ENCODE measurements around the gene IL15.
"Not testable (repeated sequence)": the region's sequence is repeated elsewhere in the genome, so short reads cannot be mapped to it uniquely, and the experiment has no call there.

The IL15 gene

GRCh38 chr4:141705048-141705746, 68.8 kb downstream of the IL15 start:
- no peaks in the 10 kb centered on the region for H3K27me3 Mint-ChIP-seq
- H3K36me3 Mint-ChIP-seq, result no peaks in the 10 kb centered on the region
- no peak overlapping the region for H3K27ac Mint-ChIP-seq
- no peaks in the 10 kb centered on the region for H3K4me1 Mint-ChIP-seq (ENCODE audit: low read depth)
- H3K4me3 Mint-ChIP-seq, result no peak overlapping the region
- peaks cover 12% of the 10 kb centered on the region for H3K9me3 Mint-ChIP-seq (ENCODE audit: low read depth)

GRCh38 chr4:141705747-141706377, 69.5 kb downstream of the IL15 start:
- Mint-ChIP-seq H3K27ac (no peak overlapping the region), H3K9me3 (ENCODE audit: low read depth) (peaks cover 12% of the 10 kb centered on the region), H3K4me3 (no peak overlapping the region), H3K27me3 (no peaks in the 10 kb centered on the region), H3K4me1 (ENCODE audit: low read depth) (no peaks in the 10 kb centered on the region), H3K36me3 (no peaks in the 10 kb centered on the region)

- H3K27ac Mint-ChIP-seq, result no peak overlapping the region
- peaks cover 12% of the 10 kb centered on the region for H3K9me3 Mint-ChIP-seq (ENCODE audit: low read depth)
- H3K4me3 Mint-ChIP-seq, result no peak overlapping the region
- H3K36me3 Mint-ChIP-seq, result no peaks in the 10 kb centered on the region
- H3K27me3 Mint-ChIP-seq, result no peaks in the 10 kb centered on the region
- H3K4me1 Mint-ChIP-seq (ENCODE audit: low read depth), result no peaks in the 10 kb centered on the region
Measured at GRCh38 chr4:141706445-141706844, 70.1 kb downstream of the IL15 start.

GRCh38 chr4:141711211-141711610, 74.8 kb downstream of the IL15 start:
- Mint-ChIP-seq H3K4me1 (ENCODE audit: low read depth) (no peaks in the 10 kb centered on the region), H3K9me3 (ENCODE audit: low read depth) (peaks cover 12% of the 10 kb centered on the region), H3K4me3 (no peak overlapping the region), H3K36me3 (no peaks in the 10 kb centered on the region), H3K27me3 (peaks cover 2% of the 10 kb centered on the region), H3K27ac (no peak overlapping the region)

GRCh38 chr4:141713185-141713584, 76.8 kb downstream of the IL15 start:
- H3K27me3 Mint-ChIP-seq, result peaks cover 2% of the 10 kb centered on the region
- H3K27ac Mint-ChIP-seq, result no peak overlapping the region
- H3K4me1 Mint-ChIP-seq (ENCODE audit: low read depth), result no peaks in the 10 kb centered on the region
- H3K36me3 Mint-ChIP-seq, result peaks cover 2% of the 10 kb centered on the region
- no peak overlapping the region for H3K4me3 Mint-ChIP-seq
- peaks cover 3% of the 10 kb centered on the region for H3K9me3 Mint-ChIP-seq (ENCODE audit: low read depth)

- peaks cover 2% of the 10 kb centered on the region for H3K36me3 Mint-ChIP-seq
- H3K4me1 Mint-ChIP-seq (ENCODE audit: low read depth), result no peaks in the 10 kb centered on the region
- H3K9me3 Mint-ChIP-seq (ENCODE audit: low read depth), result peaks cover 3% of the 10 kb centered on the region
- peaks cover 2% of the 10 kb centered on the region for H3K27me3 Mint-ChIP-seq
- H3K27ac Mint-ChIP-seq, result no peak overlapping the region
- H3K4me3 Mint-ChIP-seq, result no peak overlapping the region
Measured at GRCh38 chr4:141713771-141714445, 77.5 kb downstream of the IL15 start.

GRCh38 chr4:141719585-141719984, 83.2 kb downstream of the IL15 start:
- Mint-ChIP-seq H3K36me3 (peaks cover 2% of the 10 kb centered on the region), H3K27me3 (no peaks in the 10 kb centered on the region), H3K4me1 (ENCODE audit: low read depth) (no peaks in the 10 kb centered on the region), H3K9me3 (ENCODE audit: low read depth) (peaks cover 3% of the 10 kb centered on the region), H3K4me3 (no peak overlapping the region), H3K27ac (no peak overlapping the region)

GRCh38 chr4:141721174-141721573, 84.8 kb downstream of the IL15 start:
- Mint-ChIP-seq H3K27ac (no peak overlapping the region), H3K27me3 (no peaks in the 10 kb centered on the region), H3K9me3 (ENCODE audit: low read depth) (peaks cover 3% of the 10 kb centered on the region), H3K4me1 (ENCODE audit: low read depth) (no peaks in the 10 kb centered on the region), H3K36me3 (peaks cover 2% of the 10 kb centered on the region), H3K4me3 (no peak overlapping the region)

- H3K36me3 Mint-ChIP-seq, result no peaks in the 10 kb centered on the region
- H3K27me3 Mint-ChIP-seq, result no peaks in the 10 kb centered on the region
- no peaks in the 10 kb centered on the region for H3K9me3 Mint-ChIP-seq (ENCODE audit: low read depth)
- no peaks in the 10 kb centered on the region for H3K4me1 Mint-ChIP-seq (ENCODE audit: low read depth)
- no peak overlapping the region for H3K27ac Mint-ChIP-seq
- no peak overlapping the region for H3K4me3 Mint-ChIP-seq
Measured at GRCh38 chr4:141724646-141725045, 88.3 kb downstream of the IL15 start.

- Mint-ChIP-seq H3K4me3 (no peak overlapping the region), H3K27me3 (no peaks in the 10 kb centered on the region), H3K27ac (no peak overlapping the region), H3K4me1 (ENCODE audit: low read depth) (no peaks in the 10 kb centered on the region), H3K36me3 (no peaks in the 10 kb centered on the region), H3K9me3 (ENCODE audit: low read depth) (no peaks in the 10 kb centered on the region)
Measured at GRCh38 chr4:141727420-141727819, 91.0 kb downstream of the IL15 start.

GRCh38 chr4:141730805-141731204, 94.4 kb downstream of the IL15 start:
- Mint-ChIP-seq H3K9me3 (ENCODE audit: low read depth) (no peaks in the 10 kb centered on the region), H3K4me1 (ENCODE audit: low read depth) (no peaks in the 10 kb centered on the region), H3K27me3 (no peaks in the 10 kb centered on the region), H3K27ac (no peak overlapping the region), H3K36me3 (no peaks in the 10 kb centered on the region), H3K4me3 (no peak overlapping the region)

GRCh38 chr4:141731481-141731880, 95.1 kb downstream of the IL15 start:
- Mint-ChIP-seq H3K4me3 (no peak overlapping the region), H3K27ac (no peak overlapping the region), H3K36me3 (no peaks in the 10 kb centered on the region), H3K9me3 (ENCODE audit: low read depth) (peaks cover 6% of the 10 kb centered on the region), H3K4me1 (ENCODE audit: low read depth) (no peaks in the 10 kb centered on the region), H3K27me3 (peaks cover 2% of the 10 kb centered on the region)

- Mint-ChIP-seq H3K27ac (no peak overlapping the region), H3K27me3 (peaks cover 2% of the 10 kb centered on the region), H3K9me3 (ENCODE audit: low read depth) (peaks cover 39% of the 10 kb centered on the region), H3K4me1 (ENCODE audit: low read depth) (no peaks in the 10 kb centered on the region), H3K36me3 (no peaks in the 10 kb centered on the region), H3K4me3 (no peak overlapping the region)
Measured at GRCh38 chr4:141739636-141740035, 103.3 kb downstream of the IL15 start.

GRCh38 chr4:141746026-141746425, 109.6 kb downstream of the IL15 start:
- H3K27me3 Mint-ChIP-seq, result no peaks in the 10 kb centered on the region
- no peaks in the 10 kb centered on the region for H3K36me3 Mint-ChIP-seq
- no peak overlapping the region for H3K27ac Mint-ChIP-seq
- H3K9me3 Mint-ChIP-seq (ENCODE audit: low read depth), result peaks cover 9% of the 10 kb centered on the region
- H3K4me1 Mint-ChIP-seq (ENCODE audit: low read depth), result no peaks in the 10 kb centered on the region
- H3K4me3 Mint-ChIP-seq, result no peak overlapping the region

- not testable (repeated sequence) for H3K4me1 Mint-ChIP-seq (ENCODE audit: low read depth); H3K4me3 Mint-ChIP-seq; H3K27me3 Mint-ChIP-seq; H3K36me3 Mint-ChIP-seq; H3K27ac Mint-ChIP-seq; H3K9me3 Mint-ChIP-seq (ENCODE audit: low read depth)
Measured at GRCh38 chr4:141751806-141752205, 115.4 kb downstream of the IL15 start.

Measured in activated naive CD8-positive, alpha-beta T cell (primary cell).